ENCODE measurements around the gene GIGYF2.

- no peak for TF ChIP-seq CTCF (optimal IDR thresholded peaks at IDR 0.05 in 1 of 3, IDR thresholded peaks at IDR 0.05 in 1 of 3, conservative IDR thresholded peaks at IDR 0.05 in 1 of 3; ENCODE audit: extremely low read depth in 1 of 3, insufficient read depth in 2 of 3, low read length in 3 of 3)
- no peak for TF ChIP-seq EZH2 (IDR thresholded peaks at IDR 0.05; ENCODE audit: low read length)
Measured at GRCh38 chr2:232878855-232879617, 181.9 kb downstream of the GIGYF2 start.
